ENCODE data around the gene NMNAT2. TPM values are rescaled to one million over a fixed set of nuclear protein-coding genes. Genes with fewer than 3 reads are reported as not detected.

Gene NMNAT2
- total RNA-seq, 1 experiment from 2014 or later: not detected

DNA sequence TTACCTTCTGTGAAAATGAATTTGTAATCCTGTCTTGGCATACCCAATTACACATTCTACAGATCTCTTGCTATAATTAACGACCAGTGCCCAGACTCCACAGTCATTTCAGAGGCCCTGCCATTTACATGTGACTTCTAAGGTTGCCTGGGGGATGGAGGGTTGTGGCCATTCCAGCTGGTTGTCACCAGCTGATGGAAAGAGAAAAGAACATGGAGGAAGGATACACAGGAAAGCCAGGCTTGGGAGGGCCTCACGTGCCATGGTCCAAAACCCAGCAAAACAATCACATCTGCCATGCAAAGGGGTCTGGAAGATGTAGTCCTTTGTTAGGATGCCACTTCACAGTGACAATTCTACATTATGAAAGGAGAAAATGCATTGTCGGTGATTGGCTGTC, 172.8 kb downstream of the NMNAT2 start:
- intact Hi-C loops (cut with micrococcal nuclease): no loop called here
- Histone ChIP-seq H3K4me2 (ENCODE audit: low read length) (no peak overlapping the region), H3K27me3 (ENCODE audit: insufficient read depth, low read length) (no peaks in the 10 kb centered on the region), H3K4me1 (ENCODE audit: control insufficient read depth in 1 of 2, insufficient read depth in 2 of 2, low read length in 2 of 2) (peaks cover 0 to 3% of the 10 kb centered on the region in 2 experiments; a peak in 1 of 4 replicates), H3K4me3 (replicated peaks in 1 of 2; ENCODE audit: low read depth in 1 of 2, low read length in 2 of 2) (no peak overlapping the region), H4K20me1 (ENCODE audit: insufficient read depth) (no peaks in the 10 kb centered on the region), H3K79me2 (ENCODE audit: insufficient read depth, low read length) (no peaks in the 10 kb centered on the region), H3K9ac (ENCODE audit: low read length) (no peak overlapping the region), H3K36me3 (ENCODE audit: control insufficient read depth in 1 of 2, insufficient read depth in 2 of 2, low read length in 2 of 2) (no peaks in the 10 kb centered on the region), H2AFZ (ENCODE audit: low read depth, low read length, poor library complexity, severe bottlenecking) (no peak overlapping the region), H3K27ac (ENCODE audit: low read depth, low read length) (no peak overlapping the region), H3K9me2 (ENCODE audit: insufficient read depth) (no peaks in the 10 kb centered on the region), H3K9me3 (ENCODE audit: control insufficient read depth in 1 of 2, insufficient read depth in 1 of 2, low read depth in 1 of 2, low read length in 2 of 2) (no peaks in the 10 kb centered on the region)
- no TSS peak for BruUV-seq (replicated peaks)
- ChIA-PET CTCF (no interaction called here), POLR2A (no interaction called here), RAD21 (ENCODE audit: low non-redundant PET in 1 of 2, low total read pairs in 2 of 2, uncharacterized antibody in 2 of 2, unreplicated experiment in 2 of 2) (no interaction called here)
- no peak for ATAC-seq
- TF ChIP-seq CEBPB (IDR thresholded peaks at IDR 0.05; ENCODE audit: low read depth) (no peak), ELF1 (IDR thresholded peaks at IDR 0.05; ENCODE audit: borderline replicate concordance, low read depth) (no peak), POLR2A (IDR thresholded peaks at IDR 0.05; ENCODE audit: borderline replicate concordance, extremely low read depth, insufficient read depth, insufficient read length) (no peak), SIN3A (IDR thresholded peaks at IDR 0.05; ENCODE audit: low read depth) (no peak), TCF7L2 (IDR thresholded peaks at IDR 0.05; ENCODE audit: borderline replicate concordance, extremely low read depth, insufficient read depth, insufficient read length) (no peak), FOSL1 (IDR thresholded peaks at IDR 0.05; ENCODE audit: low read depth) (no peak), ZFX (IDR thresholded peaks at IDR 0.05) (no peak), ZNF274 (IDR thresholded peaks at IDR 0.05; ENCODE audit: low read depth, low read length) (no peak), JUND (IDR thresholded peaks at IDR 0.05) (no peak), POLR2AphosphoS5 (IDR thresholded peaks at IDR 0.05; ENCODE audit: low read depth, low read length) (no peak), SP1 (IDR thresholded peaks at IDR 0.05; ENCODE audit: low read depth) (no peak), CBX3 (IDR thresholded peaks at IDR 0.05; ENCODE audit: low read depth) (no peak), EZH2 (IDR thresholded peaks at IDR 0.05) (no peak), YY1 (IDR thresholded peaks at IDR 0.05; ENCODE audit: extremely low read depth, insufficient replicate concordance, low read depth, low read length) (no peak), SRF (IDR thresholded peaks at IDR 0.05; ENCODE audit: low read depth) (no peak)
- TF ChIP-seq, protein P1, sequence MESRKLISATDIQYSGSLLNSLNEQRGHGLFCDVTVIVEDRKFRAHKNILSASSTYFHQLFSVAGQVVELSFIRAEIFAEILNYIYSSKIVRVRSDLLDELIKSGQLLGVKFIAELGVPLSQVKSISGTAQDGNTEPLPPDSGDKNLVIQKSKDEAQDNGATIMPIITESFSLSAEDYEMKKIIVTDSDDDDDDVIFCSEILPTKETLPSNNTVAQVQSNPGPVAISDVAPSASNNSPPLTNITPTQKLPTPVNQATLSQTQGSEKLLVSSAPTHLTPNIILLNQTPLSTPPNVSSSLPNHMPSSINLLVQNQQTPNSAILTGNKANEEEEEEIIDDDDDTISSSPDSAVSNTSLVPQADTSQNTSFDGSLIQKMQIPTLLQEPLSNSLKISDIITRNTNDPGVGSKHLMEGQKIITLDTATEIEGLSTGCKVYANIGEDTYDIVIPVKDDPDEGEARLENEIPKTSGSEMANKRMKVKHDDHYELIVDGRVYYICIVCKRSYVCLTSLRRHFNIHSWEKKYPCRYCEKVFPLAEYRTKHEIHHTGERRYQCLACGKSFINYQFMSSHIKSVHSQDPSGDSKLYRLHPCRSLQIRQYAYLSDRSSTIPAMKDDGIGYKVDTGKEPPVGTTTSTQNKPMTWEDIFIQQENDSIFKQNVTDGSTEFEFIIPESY (IDR thresholded peaks at IDR 0.05; ENCODE audit: extremely low read depth, insufficient replicate concordance, low read length): no peak
- TF ChIP-seq, protein P2, sequence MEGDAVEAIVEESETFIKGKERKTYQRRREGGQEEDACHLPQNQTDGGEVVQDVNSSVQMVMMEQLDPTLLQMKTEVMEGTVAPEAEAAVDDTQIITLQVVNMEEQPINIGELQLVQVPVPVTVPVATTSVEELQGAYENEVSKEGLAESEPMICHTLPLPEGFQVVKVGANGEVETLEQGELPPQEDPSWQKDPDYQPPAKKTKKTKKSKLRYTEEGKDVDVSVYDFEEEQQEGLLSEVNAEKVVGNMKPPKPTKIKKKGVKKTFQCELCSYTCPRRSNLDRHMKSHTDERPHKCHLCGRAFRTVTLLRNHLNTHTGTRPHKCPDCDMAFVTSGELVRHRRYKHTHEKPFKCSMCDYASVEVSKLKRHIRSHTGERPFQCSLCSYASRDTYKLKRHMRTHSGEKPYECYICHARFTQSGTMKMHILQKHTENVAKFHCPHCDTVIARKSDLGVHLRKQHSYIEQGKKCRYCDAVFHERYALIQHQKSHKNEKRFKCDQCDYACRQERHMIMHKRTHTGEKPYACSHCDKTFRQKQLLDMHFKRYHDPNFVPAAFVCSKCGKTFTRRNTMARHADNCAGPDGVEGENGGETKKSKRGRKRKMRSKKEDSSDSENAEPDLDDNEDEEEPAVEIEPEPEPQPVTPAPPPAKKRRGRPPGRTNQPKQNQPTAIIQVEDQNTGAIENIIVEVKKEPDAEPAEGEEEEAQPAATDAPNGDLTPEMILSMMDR (IDR thresholded peaks at IDR 0.05 in 2 of 3, conservative IDR thresholded peaks at IDR 0.05 in 1 of 3; ENCODE audit: borderline replicate concordance in 1 of 3, insufficient read depth in 1 of 3, low read depth in 2 of 3, low read length in 2 of 3): no peak
- TF ChIP-seq, protein P3, sequence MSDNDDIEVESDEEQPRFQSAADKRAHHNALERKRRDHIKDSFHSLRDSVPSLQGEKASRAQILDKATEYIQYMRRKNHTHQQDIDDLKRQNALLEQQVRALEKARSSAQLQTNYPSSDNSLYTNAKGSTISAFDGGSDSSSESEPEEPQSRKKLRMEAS (IDR thresholded peaks at IDR 0.05): no peak
- TF ChIP-seq, protein P4, sequence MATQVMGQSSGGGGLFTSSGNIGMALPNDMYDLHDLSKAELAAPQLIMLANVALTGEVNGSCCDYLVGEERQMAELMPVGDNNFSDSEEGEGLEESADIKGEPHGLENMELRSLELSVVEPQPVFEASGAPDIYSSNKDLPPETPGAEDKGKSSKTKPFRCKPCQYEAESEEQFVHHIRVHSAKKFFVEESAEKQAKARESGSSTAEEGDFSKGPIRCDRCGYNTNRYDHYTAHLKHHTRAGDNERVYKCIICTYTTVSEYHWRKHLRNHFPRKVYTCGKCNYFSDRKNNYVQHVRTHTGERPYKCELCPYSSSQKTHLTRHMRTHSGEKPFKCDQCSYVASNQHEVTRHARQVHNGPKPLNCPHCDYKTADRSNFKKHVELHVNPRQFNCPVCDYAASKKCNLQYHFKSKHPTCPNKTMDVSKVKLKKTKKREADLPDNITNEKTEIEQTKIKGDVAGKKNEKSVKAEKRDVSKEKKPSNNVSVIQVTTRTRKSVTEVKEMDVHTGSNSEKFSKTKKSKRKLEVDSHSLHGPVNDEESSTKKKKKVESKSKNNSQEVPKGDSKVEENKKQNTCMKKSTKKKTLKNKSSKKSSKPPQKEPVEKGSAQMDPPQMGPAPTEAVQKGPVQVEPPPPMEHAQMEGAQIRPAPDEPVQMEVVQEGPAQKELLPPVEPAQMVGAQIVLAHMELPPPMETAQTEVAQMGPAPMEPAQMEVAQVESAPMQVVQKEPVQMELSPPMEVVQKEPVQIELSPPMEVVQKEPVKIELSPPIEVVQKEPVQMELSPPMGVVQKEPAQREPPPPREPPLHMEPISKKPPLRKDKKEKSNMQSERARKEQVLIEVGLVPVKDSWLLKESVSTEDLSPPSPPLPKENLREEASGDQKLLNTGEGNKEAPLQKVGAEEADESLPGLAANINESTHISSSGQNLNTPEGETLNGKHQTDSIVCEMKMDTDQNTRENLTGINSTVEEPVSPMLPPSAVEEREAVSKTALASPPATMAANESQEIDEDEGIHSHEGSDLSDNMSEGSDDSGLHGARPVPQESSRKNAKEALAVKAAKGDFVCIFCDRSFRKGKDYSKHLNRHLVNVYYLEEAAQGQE (IDR thresholded peaks at IDR 0.05; ENCODE audit: low read depth): no peak
- TF ChIP-seq, protein P5, sequence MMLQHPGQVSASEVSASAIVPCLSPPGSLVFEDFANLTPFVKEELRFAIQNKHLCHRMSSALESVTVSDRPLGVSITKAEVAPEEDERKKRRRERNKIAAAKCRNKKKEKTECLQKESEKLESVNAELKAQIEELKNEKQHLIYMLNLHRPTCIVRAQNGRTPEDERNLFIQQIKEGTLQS (IDR thresholded peaks at IDR 0.05): no peak
- no peak for DNase-seq (ENCODE audit: low read depth, low spot score)

Measured in HCT116 (cell line).